Stimulated activated CD4-positive, alpha-beta T cell treated with anti-CD3 and anti-CD28 coated beads, Interleukin-2, amount 100 ng/mL, for 4 hours (primary cell): ENCODE results near the gene PRUNE2.
"Not testable (repeated sequence)": the region's sequence is repeated elsewhere in the genome, so short reads cannot be mapped to it uniquely, and the experiment has no call there.

Experiments used
- DNase-seq: peaks from one replicate; pipeline ENCODE4 v3.0.0-alpha.2; 2020; ENCODE audit warnings: low read depth

PRUNE2 gene

GRCh38 chr9:76905791-76906646 lies at the start of gene PRUNE2:
Gene PRUNE2, minus strand, starts transcription at chr9:76906114. Its CDS starts 151 bp downstream, at chr9:76905963.
- DNase-seq, result no peak

GRCh38 chr9:76955406-76955805 lies 49.5 kb upstream of the PRUNE2 start:
- DNase-seq, result not testable (repeated sequence)

- DNase-seq, result no peak
Measured at GRCh38 chr9:76949865-76950264, 44.0 kb upstream of the PRUNE2 start.

- no peak for DNase-seq
Measured at GRCh38 chr9:76944011-76944410, 38.1 kb upstream of the PRUNE2 start.

- DNase-seq, result no peak
Measured at GRCh38 chr9:76943054-76943453, 37.1 kb upstream of the PRUNE2 start.

GRCh38 chr9:76932757-76933156 lies 26.8 kb upstream of the PRUNE2 start:
- no peak for DNase-seq

GRCh38 chr9:76932265-76932664 lies 26.4 kb upstream of the PRUNE2 start:
- DNase-seq, result no peak

- no peak for DNase-seq
Measured at GRCh38 chr9:76927540-76928240, 21.8 kb upstream of the PRUNE2 start.

GRCh38 chr9:76926846-76927245 lies 20.9 kb upstream of the PRUNE2 start:
- DNase-seq, result no peak

- DNase-seq, result no peak
Measured at GRCh38 chr9:76926324-76926741, 20.4 kb upstream of the PRUNE2 start.

GRCh38 chr9:76921165-76921564 lies 15.3 kb upstream of the PRUNE2 start:
- DNase-seq, result no peak

GRCh38 chr9:76917299-76917698 lies 11.4 kb upstream of the PRUNE2 start:
- no peak for DNase-seq

GRCh38 chr9:76916231-76916630 lies 10.3 kb upstream of the PRUNE2 start:
- DNase-seq, result no peak

GRCh38 chr9:76913467-76913866 lies 7.6 kb upstream of the PRUNE2 start:
- no peak for DNase-seq

- DNase-seq, result no peak
Measured at GRCh38 chr9:76912636-76913275, 6.8 kb upstream of the PRUNE2 start.

- no peak for DNase-seq
Measured at GRCh38 chr9:76911971-76912370, 6.1 kb upstream of the PRUNE2 start.

- DNase-seq, result no peak
Measured at GRCh38 chr9:76910861-76911260, 4.9 kb upstream of the PRUNE2 start.

GRCh38 chr9:76906647-76906975 lies 697 bp upstream of the PRUNE2 start:
- DNase-seq, result no peak

- DNase-seq, result no peak
Measured at GRCh38 chr9:76904661-76905457, 1.1 kb downstream of the PRUNE2 start.

GRCh38 chr9:76902395-76902794 lies 3.5 kb downstream of the PRUNE2 start:
- no peak for DNase-seq

GRCh38 chr9:76901801-76902200 lies 4.1 kb downstream of the PRUNE2 start:
- DNase-seq, result no peak

- DNase-seq, result no peak
Measured at GRCh38 chr9:76900884-76901440, 5.0 kb downstream of the PRUNE2 start.
